NCI-H526 treated with DMSO at 0.1 percent for 48 hours (cell line): ENCODE measurements around the gene GPR39.

ENCODE experiments used
- DNase-seq: peaks from one replicate; lab custom pipeline; 2025; lab: John Stamatoyannopoulos, UW

Gene GPR39

DNA sequence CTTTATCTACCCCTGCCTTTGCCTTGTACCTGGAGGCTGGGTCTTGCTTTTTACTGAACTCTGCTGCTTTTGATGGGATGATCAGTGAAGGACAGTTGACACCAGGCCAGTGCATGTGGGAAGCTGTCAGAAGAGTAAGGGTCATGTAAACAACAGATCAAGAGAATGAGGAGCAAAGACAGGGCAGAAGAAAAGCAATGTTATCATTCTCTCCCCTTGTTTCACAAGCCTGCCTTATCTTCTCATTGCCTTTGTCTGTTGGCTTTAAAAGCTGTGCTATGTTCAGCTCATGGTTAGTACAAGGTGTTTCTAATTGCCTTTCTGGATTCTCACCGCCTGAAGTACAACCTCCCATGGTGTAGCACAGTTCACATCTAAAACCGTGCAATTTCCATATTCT is 225.8 kb downstream of the GPR39 start:
- DNase-seq = no peak

DNA sequence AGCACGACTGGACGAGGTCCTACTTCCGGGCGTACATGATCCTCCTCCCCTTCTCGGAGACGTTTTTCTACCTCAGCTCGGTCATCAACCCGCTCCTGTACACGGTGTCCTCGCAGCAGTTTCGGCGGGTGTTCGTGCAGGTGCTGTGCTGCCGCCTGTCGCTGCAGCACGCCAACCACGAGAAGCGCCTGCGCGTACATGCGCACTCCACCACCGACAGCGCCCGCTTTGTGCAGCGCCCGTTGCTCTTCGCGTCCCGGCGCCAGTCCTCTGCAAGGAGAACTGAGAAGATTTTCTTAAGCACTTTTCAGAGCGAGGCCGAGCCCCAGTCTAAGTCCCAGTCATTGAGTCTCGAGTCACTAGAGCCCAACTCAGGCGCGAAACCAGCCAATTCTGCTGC is 228.6 kb downstream of the GPR39 start:
- DNase-seq = no peak

DNA sequence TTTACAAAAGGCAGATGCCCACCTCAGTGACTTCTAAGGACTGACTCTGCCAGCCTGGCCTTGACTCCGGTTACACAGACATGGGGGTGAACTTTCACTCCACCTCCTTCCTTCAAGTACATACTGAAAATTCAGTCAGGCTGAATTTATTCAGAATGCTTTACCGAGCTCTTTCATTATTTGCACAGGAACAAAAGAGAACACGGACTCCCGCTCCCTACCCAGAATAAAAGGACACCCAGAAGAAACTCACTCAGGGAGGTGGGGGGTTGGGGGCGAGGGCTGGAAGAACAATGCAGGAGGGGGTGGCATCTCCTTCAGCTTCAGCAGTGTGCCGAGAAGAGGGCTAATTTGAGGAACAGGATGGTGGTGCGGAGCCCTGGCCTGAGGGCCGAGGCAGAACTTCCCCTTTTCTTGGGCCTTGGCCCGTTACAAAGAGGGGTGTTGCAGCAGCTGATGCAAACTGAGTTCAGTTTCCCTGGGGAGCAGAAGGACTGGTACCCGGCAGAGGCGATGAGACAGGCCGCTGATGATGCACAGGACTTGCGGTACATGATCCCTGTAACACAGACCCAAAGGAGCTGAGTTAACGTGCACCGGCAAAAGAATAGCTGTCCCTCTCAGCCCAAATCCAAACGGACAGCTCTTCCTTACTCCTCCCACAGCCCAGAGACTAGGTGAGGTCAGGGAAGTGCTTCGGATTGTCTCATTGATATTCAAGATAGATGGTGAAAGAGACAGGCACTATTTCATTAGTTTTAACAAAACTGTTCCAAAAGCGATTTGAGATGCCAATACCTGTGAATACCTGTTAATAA is 229.3 kb downstream of the GPR39 start:
- DNase-seq = no peak

DNA sequence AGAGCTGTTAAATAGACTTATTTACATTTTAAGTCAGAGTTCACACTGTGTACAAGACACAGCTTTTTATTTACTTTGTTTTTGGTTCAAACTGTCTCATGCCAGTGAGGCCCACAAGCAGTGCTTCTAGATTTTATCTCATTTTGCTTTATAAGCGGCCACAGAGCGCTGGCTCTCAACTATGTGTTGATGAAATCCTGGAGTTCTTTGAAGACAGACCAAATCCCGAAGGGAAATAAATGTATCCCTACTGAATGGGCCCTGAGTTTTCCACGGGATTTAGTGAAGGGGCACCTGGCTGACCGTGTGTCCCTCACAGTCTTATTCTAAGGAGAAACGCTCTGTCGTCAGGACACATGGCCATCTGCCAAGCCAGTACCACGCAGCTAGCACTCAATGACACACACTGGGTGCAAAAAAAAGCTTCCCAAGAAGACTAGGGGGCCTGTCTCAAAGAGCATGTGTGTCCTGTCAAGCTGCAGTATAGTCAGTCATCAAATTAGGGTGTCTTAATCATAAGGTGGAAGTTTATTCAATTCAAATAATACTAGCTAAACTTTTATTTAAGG is 230.0 kb downstream of the GPR39 start:
- no peak for DNase-seq

DNA sequence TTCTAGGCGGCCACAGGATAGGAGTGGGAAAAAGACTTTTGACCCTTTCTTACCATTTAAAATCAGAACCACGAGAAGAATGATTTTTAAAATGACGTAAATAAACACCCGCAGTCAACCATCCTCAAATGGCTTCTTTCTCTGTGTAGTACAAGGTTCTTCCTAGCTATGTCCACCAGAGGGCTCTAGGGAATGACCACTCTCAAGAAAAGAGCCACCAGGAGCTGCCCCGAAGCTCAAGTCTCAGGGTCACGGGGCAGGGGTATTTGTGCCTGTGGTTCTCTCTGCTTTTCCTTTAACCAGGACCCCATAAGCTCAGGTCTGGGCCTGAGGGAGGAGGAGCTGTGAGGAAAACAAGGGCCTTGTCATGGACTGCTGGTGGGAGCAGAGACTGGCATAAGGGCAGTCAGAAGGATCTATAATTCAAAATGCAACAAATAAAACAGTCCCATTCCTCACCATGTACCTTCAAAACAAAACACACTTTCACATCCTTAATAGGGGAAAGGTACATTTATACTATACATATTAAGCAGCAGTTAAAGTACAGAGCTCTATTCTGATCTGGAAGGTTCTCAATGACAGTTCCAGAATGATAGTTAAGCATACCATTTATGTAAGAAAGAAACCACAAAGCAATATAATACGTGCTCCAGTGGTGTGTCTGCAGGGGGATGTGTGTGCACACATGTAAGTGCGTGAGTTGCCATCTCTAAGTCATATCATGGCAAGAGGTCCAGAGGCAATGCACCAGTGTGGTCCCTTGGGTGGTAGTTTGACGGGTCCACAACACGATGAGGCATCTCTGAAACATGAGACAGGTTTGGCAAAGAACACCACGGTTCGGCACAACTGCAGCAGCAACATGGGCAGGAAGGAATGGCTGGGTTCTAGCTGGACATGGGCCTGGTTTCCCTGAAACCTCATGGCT is 234.8 kb downstream of the GPR39 start:
- DNase-seq = peak; percentile 18

DNA sequence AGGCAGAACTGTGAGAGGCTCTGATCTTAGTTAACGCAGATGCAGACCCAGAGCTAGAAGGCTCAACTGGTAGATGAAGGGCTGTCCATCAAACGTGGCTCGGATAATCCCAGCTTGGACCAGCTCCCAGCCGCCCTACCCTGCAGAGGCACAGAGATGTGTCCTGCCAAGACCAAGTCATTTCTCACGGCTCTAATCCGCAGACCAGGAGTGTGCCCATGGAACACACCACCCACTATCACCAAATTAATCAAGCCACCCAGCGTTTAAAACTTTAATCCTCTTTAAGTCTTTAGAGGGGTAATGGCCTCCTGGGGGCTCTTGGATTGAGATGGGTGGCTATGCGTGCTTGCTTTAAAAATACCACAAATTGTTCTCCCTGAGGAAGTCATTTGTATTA is 235.9 kb downstream of the GPR39 start:
- DNase-seq = no peak

DNA sequence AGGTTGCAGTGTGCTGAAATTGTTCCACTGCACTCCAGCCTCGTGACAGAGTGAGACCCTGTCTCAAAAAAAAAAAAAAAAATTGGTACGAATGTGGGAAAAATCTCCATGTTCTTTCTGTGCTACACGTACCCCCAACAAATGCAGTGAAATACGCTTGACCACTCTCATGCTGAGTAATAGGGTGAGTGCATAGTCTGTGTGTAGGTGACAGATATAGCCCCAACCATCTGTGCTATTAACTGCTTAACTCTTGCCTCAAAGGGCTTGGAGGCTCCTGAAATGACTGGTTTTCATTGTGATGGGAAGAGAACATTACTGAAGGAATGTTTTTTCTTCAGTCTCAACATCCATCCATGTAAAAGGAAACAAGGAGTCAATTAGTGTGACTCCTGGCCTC is 237.7 kb downstream of the GPR39 start:
- no peak for DNase-seq

DNA sequence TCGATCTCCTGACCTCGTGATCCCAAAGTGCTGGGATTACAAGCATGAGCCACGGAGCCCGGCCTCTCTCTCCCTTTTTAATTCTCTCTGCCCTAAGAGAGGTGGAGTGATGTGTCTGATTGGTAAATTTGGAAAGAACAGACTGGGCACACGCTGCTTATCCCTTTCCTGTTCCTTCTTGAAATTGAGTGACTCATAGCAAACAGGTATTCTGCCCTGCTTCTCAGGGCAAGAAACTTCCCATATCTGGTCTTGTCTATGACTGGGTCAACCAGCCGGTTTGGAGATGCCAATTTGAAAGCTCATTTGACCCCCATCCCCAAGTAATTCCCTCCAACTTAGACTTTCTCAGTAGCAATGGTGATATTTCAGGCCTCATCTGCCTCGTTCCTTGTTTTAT is 238.4 kb downstream of the GPR39 start:
- no peak for DNase-seq

DNA sequence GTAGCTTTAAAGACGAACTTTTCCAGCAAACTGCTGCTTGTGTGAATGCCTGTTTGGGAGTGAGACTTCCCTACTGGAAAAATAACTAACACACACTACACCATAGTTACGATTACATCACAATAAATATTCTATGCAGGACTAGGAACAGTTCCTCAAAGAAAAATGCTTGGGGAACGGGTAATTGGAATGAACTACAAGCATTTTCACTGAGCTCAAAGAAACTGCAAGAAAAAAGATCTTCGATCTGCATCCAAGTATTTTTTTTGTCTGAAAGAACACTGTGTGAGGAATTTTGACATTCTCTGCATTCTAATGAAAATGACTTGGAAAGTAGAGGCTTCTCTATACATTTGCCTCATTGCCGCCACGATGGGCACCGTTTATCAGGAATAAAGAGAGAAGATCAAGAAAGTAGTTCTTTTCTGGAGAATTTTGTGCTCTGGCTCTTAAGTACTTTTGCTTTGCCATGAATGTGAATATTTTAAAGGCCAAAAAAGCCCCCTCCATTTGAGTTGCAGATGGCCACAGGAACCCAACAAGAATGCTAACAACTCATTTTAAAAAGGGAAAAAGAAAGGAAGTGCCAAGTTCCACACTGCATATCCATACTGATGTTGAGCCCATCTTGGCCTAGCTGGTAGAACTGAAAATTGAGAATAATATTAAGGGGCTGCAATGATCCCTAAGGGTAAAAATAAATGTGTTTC is 239.8 kb downstream of the GPR39 start:
- no peak for DNase-seq

DNA sequence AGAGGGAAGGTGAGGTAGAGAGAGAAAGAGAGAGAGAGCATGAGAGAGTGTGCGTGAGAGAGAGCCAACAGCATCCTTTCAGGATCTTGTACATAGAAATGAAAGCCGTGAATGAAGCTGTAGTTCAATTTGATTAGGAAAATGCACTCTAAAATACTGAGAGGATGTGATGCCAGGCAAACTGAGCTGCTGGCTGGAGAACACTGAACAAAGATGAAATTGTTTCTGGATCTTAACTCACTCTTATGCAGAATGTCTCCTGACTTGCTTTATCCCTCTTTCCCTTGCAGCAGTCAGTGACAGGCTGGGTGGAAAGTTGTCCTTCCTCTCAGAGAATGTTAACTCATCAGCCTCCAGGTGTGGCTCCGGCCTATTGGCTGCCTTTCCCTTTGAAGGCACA is 242.7 kb downstream of the GPR39 start:
- no peak for DNase-seq

DNA sequence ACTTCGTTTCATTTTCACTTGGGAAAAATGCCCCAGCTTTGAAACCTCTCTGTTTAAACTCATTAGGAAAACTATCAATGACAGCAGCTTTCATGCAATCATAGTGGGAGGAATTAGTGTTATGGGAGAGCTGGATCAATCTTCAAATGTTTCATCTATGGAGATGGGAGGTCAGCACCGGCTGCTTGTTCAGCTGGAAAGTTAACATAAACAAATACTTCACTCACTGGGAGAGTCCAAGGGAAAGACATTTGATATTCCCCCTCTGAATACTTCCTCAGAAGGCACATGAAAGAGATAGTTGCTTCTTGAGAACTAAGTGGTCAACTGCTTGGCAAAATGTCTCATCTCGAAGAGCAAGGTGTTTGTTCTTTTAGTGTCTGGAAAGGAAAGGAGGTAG is 246.1 kb downstream of the GPR39 start:
- DNase-seq = no peak

DNA sequence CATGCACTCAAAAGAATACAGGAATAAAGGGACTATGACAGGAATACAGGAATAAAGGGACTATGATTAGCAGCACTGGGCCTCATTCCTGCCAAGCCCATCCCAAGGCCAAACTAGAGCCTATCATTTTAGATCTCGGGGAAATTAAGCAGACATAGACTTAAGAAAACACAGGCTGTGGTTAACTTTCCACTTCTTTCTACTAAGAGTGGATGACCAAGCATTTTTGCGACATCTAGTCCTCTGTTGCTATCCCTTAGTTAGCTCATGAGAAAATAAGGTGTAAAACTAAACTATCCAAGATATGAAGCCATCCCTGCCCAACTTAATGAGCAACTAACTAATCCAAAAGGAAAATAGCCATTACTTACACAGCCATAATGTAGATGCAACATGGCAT is 247.5 kb downstream of the GPR39 start:
- DNase-seq = no peak

DNA sequence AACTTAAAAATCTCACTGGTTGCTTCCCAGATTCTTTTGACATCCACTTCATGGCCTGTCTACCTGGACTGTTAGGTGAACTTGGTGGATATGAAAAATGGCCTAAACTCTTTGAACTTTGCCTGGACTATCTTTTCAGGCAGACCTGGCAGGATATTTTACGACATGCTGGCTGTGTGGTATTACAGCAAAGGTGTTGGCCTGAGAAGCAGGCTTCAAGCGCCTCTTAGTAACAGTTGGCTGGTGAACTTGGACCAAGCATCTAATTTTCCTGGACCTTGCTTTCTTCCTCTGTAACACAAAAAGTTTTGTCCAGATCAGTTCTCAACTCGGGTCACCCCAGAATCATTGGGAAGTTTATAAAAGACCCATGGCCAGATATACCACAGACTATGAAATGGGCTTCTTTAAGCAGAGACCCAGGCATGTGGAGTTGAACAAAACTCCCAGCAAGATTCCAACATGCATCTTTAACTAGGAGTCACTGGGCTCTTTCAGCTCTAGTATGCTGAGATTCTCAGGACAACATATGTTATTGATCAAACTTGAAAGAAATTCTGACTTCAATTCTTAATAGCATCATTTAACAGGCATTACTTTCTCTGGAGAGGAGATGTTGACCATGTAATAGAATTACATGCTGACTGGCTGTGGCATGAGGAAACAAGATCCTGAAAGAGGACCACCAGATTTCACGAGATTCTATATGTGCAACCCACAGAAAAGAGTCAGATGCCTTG is 249.0 kb downstream of the GPR39 start:
- DNase-seq = no peak

DNA sequence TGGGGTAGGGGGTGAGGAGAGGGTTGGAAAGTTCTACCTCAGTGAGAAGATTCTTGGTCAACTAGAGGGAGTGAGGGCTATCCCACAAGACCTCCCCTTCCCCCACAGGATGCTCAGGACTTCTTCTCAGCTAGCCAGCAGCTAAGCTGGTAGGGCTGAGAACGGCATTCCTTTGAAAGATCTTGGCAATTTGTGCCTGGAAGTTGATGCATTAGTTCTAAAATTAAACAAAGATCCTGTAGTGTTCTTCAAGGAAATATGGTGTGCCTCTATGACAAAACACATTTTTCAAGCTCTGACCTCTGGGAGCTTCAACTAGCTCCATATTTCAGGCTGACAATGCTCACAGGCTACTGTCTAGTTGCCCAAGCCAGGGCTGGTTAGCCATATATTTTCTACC is 251.1 kb downstream of the GPR39 start:
- no peak for DNase-seq

DNA sequence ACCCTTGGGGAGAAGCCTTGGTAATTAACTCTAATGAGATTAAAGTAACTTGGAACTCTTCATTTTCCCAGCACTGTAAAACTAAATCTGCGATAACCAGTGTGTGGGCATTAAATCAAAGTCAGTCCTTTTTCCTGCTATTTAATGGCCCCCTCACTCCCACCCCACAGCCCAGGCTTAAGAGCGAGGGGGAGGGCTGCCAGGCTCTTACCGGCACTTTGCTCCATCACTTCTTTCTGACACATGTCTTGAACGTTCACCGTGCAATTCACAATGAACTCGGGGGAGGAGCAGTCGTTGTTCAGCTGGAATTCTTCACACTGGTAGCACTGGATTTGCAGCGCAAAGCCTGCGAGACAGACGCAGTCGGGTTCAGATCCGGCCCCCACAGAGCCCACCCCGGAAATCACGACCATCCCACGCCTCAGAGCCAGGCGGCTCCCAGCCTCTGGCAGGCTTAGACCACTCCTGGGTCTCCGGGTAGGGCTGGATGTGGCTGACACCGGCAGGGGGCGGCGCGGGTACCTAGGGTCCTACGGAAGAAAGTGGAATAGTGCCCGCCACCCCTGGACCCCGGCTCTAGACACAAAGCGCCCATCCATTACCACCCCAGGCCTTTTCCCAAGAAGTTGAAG is 251.7 kb downstream of the GPR39 start:
- DNase-seq = no peak

DNA sequence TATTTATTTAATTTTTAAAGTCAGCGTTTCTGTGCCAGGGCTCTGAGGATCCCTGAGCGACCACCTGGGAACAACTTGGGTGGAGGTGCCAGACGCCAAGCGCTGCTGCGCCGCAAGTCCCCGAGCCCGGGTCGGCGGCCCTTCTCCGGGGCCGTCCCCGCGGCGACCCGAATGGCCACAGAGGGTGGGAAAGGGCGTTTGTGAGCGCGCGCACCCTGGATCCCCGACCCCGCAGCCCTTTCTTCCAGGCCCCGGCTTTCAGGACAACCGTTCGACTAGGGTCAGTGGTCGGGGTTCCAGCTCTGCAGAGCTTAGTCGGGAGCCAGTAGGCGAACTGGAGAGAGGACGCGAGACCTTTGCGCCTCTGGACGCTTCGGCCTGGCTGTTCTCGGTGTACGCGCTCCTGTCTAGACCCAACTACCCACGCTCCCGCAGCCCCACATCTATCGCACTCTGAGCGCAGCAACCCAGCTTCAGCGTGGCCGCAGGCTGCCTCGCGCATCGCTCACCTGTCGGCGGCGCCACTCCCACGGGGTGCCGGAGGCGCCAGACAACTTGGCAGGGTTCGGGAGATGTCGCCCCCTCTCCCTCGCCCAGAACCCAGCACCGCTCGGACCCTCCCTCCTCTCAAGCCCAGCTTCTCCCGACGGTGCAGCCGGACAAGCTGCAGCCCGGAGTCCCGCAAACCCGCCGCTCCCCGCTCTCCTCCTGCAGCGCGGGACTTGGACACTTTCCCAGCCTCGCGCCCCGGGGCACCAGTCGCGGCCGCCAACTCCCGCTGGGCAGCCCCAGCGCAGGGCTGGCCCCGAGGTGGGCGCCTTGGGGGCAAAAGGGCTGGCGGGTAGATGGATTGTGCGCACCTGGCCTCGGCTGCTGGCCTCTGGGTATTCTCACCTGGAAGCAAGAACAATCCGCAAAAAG is 252.6 kb downstream of the GPR39 start:
- no peak for DNase-seq

DNA sequence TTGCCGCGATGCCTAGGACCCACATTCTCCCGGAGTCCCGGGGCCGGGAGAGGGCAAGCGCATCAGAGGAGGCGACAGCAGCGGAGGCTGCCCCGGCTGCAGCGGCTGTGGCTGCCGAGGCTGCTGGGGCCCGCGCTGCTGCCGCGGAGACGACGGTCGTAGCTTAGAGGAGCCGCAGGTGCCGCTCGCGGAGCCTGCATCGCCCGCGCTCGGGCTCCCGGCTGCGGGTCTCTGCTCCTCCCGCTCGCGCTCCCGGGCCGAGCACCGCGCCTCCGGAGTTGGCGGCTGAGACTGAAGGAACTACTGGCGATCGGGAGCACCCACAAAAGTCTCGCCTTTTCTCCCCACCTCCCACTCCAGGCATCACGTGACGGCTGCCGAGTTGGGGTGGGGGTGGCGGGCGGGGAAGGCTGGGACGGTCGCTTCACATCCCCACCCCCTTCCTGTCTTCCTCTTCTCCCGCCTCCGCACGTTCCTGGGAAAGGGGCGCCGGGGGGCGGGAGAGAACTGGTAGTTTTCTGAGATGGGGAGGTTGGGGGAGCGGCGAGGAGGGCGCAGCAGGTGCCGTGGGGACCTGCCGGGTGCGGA is 253.4 kb downstream of the GPR39 start, which contains the start of gene LYPD1:
Gene LYPD1 (minus strand): TSS at position 298 of the 588 bp plus-strand sequence. CDS start 273 bp downstream, at position 25.
- DNase-seq = peak; percentile 46

DNA sequence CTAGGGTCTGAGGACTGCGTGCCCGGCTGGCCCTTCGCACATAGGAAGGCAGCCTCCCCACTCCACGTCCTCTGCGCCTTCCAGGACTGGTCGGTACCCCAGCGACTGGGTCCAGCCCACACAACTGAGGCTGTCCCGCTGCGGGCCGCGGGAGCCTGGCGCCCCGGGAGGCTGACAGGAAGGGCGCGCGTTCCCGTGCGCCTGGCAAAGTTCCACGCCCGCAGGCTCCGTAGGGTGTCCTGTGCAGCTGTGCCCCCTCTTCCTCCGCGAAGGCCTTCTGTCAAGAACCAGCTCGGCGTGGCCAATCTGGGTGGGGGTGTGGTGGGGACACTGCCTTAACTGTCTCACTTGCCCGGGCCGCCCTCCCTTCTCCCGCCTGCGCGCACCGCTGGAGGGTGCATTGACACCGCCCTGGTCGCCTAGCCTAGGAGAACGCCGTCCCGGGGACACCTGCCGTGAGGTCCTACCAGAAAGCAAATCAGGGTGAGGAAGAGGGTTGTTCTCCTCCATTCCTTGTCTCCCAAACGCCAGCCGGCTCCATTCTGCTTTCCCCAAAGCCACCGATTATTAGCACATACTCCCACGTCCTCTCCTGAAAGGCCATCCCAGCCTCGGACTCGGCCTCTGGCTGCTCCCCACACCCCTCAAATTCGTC is 254.0 kb downstream of the GPR39 start:
- peak; percentile 20 for DNase-seq
